MM.1S (cell line): ENCODE data around the gene F10.

ENCODE experiments used
- CTCF ChIP-seq: fragments of 300-600 bp; sonication (generic); IDR thresholded peaks from 2 replicates; pipeline ENCODE4 v1.5.1; 2016; ENCODE audit warnings: antibody characterized with exemption, low read length, mixed read lengths
- EZH2phosphoT487 ChIP-seq: fragments of 300-600 bp; sonication (generic); IDR thresholded peaks from 2 replicates; pipeline ENCODE4 v1.6.1; 2018; ENCODE audit warnings: antibody characterized with exemption, low read length

GRCh38 chr13:113182046-113182445, 59.4 kb downstream of the F10 start:
- TF ChIP-seq CTCF (no peak), EZH2phosphoT487 (no peak)
